Stimulated activated CD8-positive, alpha-beta memory T cell treated with anti-CD3 and anti-CD28 coated beads, Interleukin-7, amount 100 ng/mL, for 1 hour (primary cell): ENCODE data around the gene MEFV.
A peak's percentile ranks its signal among the peaks of the same experiment; 100 is the strongest.
"Not testable (repeated sequence)": the region's sequence is repeated elsewhere in the genome, so short reads cannot be mapped to it uniquely, and the experiment has no call there.

ENCODE experiments used
- DNase-seq, 2 donors: peaks; one replicate each; pipeline ENCODE4 v3.0.0-alpha.2; 2020; ENCODE audit warnings: low read depth in 2 of 2

The MEFV gene

DNA sequence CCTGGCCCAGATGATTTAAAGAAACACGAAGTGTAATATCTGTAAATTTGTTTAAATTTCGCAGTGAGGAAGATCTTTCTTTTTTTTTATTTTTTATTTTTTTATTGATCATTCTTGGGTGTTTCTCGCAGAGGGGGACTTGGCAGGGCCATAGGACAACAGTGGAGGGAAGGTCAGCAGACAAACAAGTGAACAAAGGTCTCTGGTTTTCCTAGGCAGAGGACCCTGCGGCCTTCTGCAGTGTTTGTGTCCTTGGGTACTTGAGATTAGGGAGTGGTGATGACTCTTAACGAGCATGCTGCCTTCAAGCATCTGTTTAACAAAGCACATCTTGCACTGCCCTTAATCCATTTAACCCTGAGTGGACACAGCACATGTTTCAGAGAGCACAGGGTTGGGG is 14.3 kb upstream of the MEFV start:
- DNase-seq, result not testable (repeated sequence)

DNA sequence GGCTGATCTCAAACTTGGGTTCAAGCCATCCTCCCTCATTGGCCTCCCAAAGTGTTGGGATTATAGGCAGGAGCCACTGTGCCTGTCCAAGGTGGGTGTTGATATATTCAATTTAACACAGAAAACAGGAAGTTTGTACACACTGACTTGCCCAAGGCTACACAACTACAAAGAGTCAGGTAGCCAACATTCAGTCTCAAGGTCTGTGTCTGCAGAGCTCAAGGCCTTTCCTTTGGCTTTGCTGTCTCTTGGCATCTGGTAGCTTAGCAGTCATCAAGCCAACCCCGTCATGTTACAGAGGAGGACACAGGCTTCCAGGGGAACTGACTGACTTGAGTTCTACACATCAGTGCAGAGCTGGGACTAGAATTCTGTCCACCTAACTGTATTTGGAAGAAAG is 11.9 kb upstream of the MEFV start:
- no peak for DNase-seq

DNA sequence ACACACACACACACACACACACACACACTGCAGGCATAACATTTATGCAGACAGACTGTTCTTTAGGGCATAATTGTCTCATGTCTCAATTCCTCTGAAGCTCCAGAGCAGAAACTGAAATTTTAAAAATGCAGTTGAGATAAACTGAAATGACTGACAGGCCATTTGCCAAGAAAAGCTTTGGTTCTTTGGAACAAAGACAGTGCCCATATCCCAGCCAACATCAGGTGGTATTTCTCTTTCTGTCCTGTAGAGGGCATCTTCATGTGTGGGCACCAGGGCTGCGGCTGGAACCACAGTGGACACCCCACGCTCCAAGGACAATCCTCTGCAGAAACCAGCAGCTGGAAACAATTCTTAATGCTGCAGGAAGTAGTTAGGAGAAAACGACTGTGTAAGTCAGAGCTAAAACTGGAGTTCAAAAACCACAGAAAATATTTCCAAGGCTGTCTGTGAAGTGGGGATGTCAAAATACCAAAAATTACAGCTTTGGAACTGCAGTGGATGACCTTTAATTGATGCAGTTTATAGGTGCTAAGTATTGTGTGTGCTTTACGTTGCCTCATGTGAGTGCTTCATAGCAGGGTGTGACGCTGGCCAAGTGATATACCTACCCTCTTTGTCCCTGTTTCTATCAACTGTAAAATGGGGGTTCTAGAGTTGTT is 10.6 kb upstream of the MEFV start:
- no peak for DNase-seq

DNA sequence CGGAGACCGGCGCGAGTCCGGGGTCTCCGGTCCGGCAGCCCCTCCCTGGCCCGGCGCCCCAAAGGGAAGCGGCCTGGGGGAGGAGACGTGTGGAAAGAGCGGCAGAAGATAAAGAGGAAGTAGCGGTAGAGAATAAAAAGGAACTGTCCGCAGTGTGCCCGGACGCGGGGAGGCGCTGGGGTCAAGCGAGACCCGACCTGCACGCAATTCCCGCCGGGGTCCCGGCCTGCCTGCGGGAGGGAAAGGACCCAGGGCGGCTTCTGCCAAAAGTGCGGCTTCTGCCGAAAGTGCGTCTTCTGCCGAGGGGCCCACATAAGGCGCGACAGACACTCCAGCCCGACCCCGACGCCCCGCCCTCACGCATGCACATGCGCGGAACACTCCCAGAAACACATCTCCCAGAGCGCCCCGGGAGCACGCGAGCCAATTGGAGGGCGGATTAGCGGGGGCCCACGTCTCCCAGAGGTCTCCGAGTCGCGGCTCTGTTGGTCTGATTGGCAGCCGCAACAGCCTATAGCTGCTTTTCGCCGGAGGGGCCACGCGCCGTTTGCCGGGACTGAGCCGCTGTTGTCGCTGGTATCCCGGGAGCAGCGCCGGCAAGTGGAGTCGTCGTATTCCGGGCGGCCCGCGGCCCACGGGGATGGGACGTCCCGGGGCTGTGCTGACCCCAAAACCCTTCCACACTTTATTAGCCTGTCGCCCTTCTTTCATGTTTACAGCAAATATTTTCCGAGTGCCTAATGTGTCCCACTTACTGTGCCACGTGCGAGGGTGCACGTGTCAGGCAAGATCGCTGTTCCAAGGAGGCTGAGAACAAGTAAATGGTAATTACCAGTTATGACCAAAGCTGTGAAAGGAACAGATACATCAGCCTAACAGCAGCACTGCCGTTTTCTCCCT is 8.0 kb upstream of the MEFV start:
- DNase-seq, result peak; percentile 84 to 94

DNA sequence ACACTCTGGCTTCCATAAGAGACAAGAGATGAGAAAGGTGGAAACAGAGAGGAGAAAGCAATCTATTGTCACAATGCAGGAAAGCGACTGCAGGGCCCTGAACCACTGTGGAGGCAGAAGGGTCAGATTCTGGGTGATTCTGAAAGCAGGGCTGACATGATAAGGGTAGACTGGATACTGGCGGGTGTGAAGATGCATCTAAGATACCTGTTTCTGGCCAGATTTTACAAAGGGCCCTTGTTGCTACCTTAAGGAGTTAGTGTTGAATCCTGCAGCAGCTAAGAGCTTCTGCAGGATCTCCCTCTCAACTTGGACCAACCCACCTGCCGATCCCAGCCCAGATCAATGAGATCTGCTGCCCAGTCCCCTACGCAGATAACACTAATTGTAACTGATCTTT is 6.1 kb upstream of the MEFV start:
- no peak for DNase-seq

DNA sequence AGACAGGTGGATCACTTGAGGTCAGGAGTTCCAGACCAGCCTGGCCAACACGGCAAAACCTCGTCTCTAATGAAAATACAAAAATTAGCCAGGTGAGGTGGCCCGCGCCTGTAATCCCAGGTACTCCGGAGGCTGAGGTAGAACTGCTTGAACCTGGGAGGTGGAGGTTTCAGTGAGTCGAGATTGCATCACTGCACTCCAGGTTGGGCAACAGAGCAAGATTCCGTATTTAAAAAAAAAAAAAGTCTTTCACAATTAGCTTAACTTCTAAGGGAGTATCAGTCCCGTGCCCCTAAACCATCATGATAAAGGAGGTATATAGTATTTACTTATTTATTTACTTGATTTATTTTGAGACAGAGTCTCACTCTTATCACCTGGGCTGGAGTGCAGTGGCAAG is 3.4 kb upstream of the MEFV start:
- DNase-seq, result no peak

DNA sequence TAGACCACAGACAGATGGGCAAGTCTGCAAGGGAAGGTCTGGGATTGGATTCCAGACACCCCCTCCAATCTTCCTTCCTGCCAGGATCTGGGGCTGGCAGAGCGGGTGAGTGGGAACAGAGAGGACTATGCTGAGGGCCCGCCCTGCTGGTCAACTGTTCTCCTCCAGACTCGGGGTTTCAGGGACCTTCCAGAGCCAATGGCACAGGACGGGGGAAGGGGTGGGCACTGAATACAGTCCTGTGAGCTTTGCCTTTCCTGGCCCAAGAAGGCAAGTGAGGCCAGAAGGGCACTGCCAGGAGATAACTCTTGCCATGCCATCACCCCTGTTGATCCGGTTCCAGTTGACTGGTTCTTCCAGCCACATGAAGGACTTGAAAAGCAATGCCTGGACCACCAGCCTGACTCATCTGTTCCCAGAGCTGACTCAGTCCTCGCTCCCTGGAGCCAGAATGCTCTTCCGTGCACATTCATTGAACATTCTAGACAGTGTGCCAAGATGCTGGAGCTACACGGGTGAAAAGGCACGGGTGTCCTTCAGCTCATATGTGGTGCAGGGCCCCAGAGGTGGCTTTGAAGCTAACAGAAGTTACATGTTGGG is 533 bp upstream of the MEFV start:
- DNase-seq, result no peak

DNA sequence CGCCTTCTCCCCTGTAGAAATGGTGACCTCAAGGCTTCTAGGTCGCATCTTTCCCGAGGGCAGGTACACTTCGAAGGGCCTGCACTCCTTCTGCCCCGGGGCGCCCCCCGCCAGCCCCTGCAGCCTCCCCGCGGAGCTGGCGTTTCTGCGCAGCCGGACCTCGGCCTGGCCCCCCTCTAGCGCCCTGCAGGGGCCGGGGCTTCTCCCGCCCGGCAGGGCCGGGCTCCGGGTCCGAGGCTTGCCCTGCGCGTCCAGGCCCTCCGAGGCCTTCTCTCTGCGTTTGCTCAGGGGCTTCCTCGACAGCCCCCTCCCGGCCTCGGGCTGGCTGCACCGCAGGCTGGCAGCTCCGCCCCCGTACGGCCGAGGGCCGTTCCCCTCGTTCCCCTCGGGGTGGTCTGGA is 2.1 kb downstream of the MEFV start:
- no peak for DNase-seq

DNA sequence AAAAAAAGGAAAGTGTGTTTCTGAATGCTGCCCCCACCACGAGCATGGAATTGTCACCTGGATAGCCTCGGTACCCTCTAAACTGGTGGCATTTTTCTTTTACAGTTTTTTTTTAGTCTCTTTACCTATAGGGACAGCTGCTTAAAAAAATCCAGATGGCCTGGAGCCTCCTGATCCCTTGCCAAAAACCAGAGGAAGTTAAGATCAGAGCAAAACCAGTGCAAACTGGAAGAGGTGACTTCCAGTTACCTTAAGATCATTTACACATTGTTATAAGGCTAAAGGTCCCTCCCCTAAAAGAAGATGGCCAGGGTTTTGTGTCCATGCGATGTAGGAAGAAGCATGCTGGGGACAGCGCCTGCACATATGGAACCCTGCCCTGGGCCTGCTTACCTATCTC is 3.5 kb downstream of the MEFV start:
- DNase-seq, result no peak

DNA sequence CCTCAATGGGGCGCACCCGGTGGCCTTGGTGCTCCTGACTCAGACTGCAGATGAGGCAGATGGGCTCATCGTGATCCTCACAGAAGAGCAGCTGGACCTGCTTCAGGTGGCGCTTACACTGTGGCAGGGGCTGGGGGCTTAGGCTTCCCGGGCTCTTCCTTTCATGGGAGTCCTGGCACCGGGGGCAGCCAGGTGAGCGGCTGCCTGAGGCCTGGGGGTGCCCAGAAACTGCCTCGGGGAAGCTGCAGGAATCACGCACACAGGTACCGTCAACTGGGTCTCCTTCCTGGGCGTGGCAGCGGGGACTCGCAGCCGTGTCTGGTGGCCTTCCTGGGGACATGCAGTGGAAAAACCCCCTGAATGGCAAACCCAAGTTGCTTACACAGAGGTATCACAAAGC is 7.0 kb downstream of the MEFV start:
- no peak for DNase-seq

DNA sequence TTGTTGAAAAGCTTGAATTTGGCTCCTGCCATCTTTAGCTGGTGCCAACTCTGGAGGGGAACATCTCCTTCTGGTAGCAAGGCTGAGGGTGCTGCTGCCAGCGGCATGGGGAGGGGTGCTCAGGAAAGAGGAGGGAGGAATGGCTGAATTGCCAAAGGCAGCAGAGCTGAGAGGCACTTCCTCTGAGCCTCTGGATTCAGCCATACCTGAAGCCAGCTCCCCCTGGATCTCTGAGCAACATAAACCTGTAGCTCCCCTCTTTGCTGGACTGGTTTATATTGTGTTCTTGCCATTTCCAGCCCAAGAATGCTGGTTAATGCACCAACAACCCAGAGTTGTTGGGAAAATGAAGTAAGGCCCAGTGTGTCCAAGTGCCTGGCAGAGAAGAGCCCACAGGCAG is 7.4 kb downstream of the MEFV start:
- DNase-seq, result no peak

DNA sequence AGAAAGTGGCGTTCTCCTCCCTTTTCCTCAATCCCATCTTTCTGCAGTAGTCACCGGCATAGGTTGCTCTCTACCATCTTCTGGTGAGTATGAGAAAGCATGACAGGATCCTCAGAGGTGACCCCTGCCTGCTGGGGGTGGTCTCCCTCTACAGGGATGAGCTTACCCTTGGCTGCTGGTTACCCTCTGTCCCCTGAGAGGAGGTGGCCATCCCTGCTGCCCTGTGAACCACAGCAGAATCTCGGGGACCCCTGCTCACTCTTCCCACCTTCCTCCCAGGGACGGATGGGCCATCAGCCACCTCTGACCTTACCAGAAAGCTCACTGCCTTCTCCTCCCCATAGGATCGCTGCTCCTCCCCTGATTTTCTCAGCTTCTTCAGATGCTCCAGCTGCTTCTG is 7.8 kb downstream of the MEFV start:
- no peak for DNase-seq

DNA sequence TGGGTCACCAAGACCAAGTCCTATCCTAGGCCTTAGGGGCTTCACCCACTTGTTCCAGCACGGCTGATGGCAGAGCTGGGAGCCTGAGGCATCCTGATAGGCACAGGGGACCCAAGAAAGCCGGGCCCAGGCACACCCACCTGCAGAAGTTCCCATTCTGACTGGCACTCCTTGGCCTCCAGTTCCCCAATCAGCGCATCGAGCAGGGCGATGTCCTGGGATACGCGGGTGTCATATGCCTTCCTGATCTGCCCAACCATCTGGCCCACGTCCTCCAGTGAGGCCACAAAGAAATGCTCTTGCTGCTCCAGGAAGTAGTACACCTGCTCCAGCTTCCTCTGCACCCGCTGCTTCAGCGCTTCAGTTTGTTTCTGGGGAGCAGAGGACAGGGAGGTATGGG is 9.6 kb downstream of the MEFV start:
- DNase-seq, result no peak

DNA sequence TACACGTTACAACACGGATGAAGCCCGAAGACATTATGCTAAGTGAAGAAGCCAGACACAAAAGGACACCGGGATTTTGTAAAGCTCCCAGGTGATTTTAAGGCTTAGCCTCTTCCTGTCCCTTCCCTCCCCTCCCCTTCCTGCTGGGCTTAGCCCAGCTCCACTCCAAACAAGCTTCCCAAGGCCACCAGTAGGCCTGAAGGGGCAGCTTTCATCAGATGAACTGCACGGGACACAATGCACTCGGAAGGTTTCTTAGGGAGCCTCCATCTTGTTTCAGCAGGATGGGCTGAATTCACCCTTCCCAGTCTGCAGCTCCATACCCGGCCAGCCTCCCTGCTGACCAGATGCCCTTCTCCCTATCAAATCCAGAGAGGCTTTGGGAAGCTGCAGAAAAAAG is 10.4 kb downstream of the MEFV start:
- DNase-seq, result no peak

DNA sequence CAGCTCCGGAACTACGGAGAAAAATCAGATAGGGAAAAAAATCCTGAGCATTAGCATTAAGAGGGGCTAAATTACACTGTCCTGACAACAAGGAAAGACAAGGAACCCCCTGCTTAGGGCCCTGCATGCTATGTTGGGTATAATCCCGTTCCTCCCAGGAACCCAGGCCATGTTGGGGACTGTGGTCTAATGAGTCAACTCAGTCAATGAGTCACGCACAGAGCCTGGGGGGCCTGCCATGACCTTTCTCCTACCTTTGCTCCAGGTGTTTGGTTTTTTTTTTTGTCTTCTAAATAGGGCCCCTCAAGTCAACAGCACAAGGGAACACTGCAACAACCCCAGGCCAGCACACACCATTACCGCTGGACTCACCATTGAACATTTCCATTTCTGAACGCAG is 12.6 kb downstream of the MEFV start:
- DNase-seq, result no peak

DNA sequence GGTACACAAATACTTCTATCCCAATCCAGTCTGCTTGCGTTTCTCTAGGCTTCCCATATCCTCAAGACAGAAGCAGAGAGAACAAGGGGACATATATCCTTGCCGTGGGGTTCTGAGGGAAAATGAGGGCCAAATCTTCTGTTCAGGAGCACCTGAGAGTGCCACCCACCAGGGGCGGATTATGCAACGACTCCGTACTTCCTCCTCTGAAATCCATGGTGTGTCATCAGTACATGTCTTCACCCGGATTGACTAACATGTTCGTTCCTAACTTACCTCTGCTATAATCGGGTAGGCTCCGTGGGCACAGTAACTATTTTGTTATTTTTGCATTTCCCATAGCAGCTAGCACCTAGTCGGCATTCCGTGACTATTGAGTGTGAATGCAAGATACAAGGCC is 13.7 kb downstream of the MEFV start:
- no peak for DNase-seq

DNA sequence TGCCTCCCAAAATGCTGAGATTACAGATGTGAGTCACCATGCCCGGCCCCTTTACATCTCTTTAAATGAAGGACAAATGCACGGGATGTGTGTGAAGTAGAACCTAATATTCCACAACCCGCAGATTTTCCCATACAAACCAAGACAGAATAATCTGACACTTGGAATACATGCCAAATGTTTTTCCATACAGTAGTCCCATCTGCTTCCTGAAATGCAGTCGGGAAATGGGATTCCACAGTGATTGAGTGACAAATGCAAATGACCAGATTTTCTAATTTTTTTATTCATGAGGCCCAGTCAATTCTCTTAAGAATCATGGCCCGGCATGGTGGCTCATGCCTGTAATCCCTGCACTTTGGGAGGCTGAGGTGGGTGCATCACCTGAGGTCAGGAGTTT is 14.7 kb downstream of the MEFV start:
- no peak for DNase-seq

DNA sequence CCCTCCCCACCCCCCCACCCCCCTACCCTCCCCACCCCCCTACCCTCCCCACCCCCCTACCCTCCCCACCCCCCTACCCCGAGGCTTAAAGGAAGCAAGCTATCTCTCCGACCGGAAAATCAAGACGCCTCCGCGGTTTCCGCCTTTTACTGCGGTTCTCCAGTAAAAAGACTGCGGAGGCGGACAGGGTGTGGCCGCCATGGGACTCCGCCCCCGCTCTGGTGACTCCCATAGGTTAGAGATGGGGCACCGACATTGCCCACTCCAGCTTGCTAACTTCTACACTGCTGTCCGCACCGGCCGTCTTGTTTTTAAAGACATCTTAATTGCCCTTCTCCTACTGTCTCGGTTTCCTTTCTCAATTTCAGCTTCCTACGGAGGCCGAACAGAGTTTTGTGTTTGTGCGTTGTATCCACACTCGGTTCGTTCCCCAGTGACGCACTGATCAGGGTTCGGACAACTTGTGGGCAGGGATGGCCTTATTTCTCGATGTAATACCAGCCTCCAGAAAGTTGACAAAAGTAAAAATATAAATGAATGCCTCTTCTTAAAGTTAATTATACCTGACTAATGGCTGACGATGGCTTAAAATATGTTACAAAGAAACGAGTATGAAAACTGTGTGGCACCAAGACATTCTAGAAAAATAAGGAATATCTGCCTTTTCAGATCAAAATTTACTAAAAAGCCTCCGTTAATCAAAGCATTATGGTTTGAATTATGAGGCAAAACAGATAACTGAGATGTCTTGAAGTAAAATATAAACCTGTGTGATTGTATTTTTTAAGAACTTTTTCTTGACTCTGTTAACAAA is 20.4 kb downstream of the MEFV start:
- no peak for DNase-seq

DNA sequence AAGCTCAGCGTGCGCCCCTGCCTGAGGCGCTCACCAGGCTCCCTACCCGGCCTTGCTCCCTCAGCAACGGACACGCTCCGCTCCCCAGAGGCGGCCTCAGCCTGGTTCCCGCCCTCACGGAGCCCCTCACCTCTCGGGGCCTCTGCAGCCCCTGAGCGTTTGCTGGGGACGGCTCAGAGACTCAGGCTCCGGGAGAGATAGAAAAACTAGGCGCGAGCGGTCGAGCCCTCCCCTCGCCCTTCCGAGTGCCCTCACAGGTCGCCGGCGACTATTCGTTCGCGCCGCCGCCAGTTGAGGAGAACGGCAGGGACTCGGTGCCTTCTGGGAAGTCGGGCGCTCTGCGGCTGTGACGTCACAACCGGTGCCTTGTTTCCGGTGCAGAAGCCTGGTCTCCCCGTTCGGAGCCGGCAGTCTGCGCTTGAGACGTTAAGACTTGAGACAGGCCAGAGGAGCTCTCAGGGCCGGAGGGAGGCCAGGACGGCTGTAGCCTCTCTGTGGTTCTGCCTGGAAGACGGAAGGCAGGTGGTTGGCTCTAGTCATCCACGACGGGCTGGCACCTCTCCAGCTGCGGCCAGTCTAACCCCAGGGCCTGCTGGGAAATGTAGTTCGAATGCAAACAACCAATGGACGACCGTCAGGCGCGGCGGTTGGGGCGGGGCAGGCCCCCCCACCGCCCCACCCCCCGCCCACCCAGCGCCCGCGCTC is 21.4 kb downstream of the MEFV start, which contains the start of gene ZNF200:
TSS of gene ZNF200 (minus strand) at position 302 of the 705 bp plus-strand sequence. CDS start 1,403 bp downstream, outside the sequence.
- DNase-seq, result peak; percentile 83 to 85

DNA sequence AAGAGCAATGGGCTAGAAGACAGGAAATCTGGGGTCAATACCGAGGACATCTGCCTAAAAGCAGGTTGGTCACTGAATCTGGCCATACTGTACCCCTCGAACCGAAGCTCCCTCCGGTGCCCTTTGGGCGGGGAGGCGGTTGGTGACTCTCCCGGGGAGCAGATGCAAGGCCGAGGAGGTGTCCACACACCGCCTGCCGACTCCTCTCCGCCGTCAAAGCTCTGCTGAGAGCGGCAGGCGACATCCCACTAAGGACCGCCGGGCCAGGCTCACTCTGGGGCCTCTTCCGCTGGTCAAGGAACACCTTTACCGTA is 21.9 kb downstream of the MEFV start:
- no peak for DNase-seq

DNA sequence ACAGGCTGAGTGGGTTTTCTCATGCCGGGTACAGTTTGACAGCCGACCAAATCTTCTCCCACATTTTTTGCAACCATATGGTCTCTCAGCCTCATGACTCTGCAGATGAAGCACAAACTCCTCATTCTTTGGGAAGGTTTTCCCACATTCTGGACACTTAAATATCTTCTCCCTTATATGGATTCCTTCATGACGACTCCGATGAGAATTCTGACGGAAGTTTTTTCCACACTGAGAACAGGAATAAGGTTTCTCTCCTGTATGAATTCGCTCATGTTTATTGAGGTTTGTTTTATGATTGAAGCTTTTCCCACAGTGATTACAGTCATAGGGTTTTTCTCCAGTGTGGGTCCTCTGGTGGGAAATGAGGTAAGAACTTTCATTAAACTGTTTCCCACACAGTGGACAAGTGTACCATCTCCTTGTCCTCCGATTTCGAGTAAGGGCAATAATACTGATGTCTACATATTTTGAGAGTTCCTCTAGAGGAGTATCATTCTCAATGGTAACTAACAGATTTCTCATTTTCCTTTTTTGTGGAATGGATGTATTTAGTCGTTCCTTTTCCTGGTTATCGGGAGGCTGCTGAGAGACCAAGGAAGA is 32.4 kb downstream of the MEFV start:
- DNase-seq, result no peak
